ENCODE measurements around the gene PARP12. TPM values are rescaled to one million over a fixed set of nuclear protein-coding genes. Genes with fewer than 3 reads are reported as not detected.

Gene PARP12
- total and polyA plus RNA-seq, 5 donors from 2014 or later = 30.1 to 258 (median 64.1) TPM

DNA sequence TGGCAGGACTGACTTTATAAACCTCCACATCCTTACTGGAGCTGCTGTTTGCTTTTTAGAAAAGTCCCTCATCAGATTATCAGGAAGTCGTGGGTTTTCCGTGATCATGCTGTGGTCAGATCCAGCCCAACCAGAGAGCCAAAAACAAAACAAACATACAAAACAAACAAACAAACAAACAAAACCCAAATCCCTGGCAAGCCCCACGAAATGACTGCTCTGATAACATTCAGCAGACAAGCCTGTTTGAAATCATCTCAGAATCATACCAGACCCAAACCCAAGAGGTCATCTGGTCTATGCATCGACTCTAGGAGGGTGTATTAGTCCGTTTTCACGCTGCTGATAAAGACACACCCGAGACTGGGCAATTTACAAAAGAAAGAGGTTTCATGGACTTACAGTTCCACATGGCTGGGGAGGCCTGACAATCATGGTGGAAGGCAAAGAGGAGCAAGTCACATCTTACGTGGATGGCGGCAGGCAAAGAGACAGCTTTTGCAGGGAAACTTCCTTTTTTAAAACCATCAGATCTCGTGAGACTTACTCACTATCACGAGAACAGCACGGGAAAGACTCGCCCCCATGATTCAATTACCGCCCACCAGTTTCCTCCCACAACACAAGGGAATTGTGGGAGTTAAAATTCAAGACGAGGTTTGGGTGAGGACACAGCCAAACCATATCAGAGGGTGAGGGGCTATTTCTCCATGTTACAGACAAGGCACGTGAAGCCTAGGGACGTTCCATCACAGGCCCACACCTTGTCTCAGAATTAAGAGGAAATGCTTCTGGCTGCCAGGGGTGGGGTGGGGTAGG, 85.7 kb downstream of the PARP12 start:
- H3K36me3 ChIP-seq (ENCODE audit: control insufficient read depth, insufficient read depth, low read length) = no peaks in the 10 kb centered on the region
- H3K27me3 ChIP-seq (ENCODE audit: control insufficient read depth, insufficient read depth, low read length) = peaks cover 3% of the 10 kb centered on the region
- no peaks in the 10 kb centered on the region for H3K9me3 ChIP-seq (ENCODE audit: control insufficient read depth in 2 of 2, low read length in 2 of 2)
- Mint-ChIP-seq H3K36me3 (no peaks in the 10 kb centered on the region), H3K4me3 (no peak overlapping the region), H3K9me3 (peaks cover 0 to 2% (median 0%) of the 10 kb centered on the region in 7 donors), H3K4me1 (peaks cover 0 to 26% (median 19%) of the 10 kb centered on the region in 4 donors), H3K27ac (no peak overlapping the region), H3K27me3 (peaks cover 25% of the 10 kb centered on the region)
- no peak overlapping the region for H3K4me3 ChIP-seq (ENCODE audit: low read depth, low read length)
- H3K27ac ChIP-seq (ENCODE audit: insufficient read depth, low read length, poor library complexity, severe bottlenecking) = no peak overlapping the region
- peaks cover 16% of the 10 kb centered on the region for H3K4me1 ChIP-seq (ENCODE audit: control insufficient read depth, insufficient read depth, low read length, poor library complexity, severe bottlenecking)
- DNase-seq = peak in 1 of 3 donors; percentile 4
- no peak for ATAC-seq (ENCODE audit: low read depth in 2 of 2)

DNA sequence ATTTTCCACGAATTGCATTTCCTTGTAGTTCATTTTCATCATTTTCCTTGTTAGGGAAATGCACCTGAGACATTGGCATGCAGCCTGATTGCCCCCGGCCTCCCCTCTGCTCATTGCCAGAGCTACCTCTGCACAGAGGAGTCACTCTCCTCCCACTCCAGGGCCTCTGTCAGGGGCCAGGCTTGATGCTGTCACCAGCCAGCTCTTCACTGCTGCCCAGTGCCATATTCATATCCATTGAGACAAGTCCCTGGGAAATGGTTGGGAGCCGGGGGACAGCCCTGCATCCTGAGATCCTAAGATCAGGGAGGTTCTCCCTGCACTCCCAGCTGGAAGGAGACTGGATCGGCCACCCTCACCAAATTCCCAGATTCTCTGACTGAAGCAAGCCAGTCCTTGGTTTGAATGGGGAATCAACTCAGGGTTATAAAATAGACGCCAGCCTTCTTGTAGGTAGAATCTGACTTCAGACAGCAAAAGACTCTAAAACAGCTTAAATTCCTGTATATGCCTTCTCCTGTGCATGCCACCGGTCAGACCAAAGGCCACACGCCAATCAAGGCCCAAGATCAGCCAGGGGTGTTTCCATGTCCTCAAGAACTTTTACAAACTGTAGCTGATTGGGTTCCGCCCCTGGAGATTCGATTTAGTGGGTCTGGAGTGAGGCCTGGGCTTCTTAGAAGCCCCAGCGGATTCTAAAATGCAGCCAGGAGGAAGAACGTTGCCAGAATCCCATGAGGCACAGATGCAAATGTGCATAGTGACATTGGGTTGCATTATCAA, 86.5 kb downstream of the PARP12 start:
- Mint-ChIP-seq H3K4me3 (no peak overlapping the region), H3K36me3 (no peaks in the 10 kb centered on the region), H3K4me1 (peaks cover 0 to 22% (median 16%) of the 10 kb centered on the region in 4 donors), H3K27ac (no peak overlapping the region), H3K9me3 (peaks cover 0 to 2% (median 0%) of the 10 kb centered on the region in 7 donors), H3K27me3 (peaks cover 32% of the 10 kb centered on the region)
- Histone ChIP-seq H3K27ac (ENCODE audit: insufficient read depth, low read length, poor library complexity, severe bottlenecking) (no peak overlapping the region), H3K9me3 (ENCODE audit: control insufficient read depth in 2 of 2, low read length in 2 of 2) (no peaks in the 10 kb centered on the region), H3K4me3 (ENCODE audit: low read depth, low read length) (no peak overlapping the region), H3K36me3 (ENCODE audit: control insufficient read depth, insufficient read depth, low read length) (no peaks in the 10 kb centered on the region), H3K27me3 (ENCODE audit: control insufficient read depth, insufficient read depth, low read length) (peaks cover 3% of the 10 kb centered on the region), H3K4me1 (ENCODE audit: control insufficient read depth, insufficient read depth, low read length, poor library complexity, severe bottlenecking) (peaks cover 12% of the 10 kb centered on the region)
- no peak for DNase-seq
- no peak for ATAC-seq (ENCODE audit: low read depth in 2 of 2)

DNA sequence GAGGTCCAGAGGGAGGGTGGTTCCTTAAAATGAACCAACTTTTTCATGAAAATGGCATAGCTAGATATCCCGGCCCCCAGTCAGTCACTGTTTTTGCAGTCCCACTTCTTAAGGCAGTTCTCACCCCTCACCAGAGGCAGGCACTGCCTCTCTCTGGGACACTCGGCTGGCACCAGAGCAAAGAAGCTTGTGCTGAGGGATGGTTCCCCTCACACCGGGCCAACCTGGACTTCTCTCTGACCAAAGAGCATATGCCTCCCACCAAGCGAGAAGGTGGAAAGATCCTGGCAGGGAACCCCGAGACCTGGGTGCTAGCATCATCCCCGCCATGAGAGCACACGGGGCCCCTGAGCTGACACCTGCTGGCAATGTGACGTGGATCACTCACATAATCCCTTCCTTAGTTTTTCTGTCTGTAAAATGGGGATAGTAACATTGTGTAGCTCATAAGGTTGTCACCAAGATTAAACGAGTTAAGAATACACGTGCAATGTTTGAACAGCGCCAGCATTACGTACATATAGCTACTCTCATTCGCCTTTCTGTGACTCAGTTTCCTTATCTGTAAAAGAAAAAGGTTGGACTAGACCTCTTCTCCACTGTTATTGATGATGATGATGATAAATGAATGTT, 88.5 kb downstream of the PARP12 start:
- H3K4me3 ChIP-seq (ENCODE audit: low read depth, low read length) = no peak overlapping the region
- Mint-ChIP-seq H3K36me3 (no peaks in the 10 kb centered on the region), H3K9me3 (peaks cover 0 to 2% (median 0%) of the 10 kb centered on the region in 7 donors), H3K4me3 (no peak overlapping the region), H3K4me1 (peaks cover 0 to 5% (median 3%) of the 10 kb centered on the region in 4 donors), H3K27ac (no peak overlapping the region), H3K27me3 (peaks cover 38% of the 10 kb centered on the region)
- H3K27ac ChIP-seq (ENCODE audit: insufficient read depth, low read length, poor library complexity, severe bottlenecking) = no peak overlapping the region
- H3K4me1 ChIP-seq (ENCODE audit: control insufficient read depth, insufficient read depth, low read length, poor library complexity, severe bottlenecking) = no peaks in the 10 kb centered on the region
- DNase-seq (no peak), ATAC-seq (ENCODE audit: low read depth in 2 of 2) (no peak)
- H3K27me3 ChIP-seq (ENCODE audit: control insufficient read depth, insufficient read depth, low read length) = peaks cover 5% of the 10 kb centered on the region
- H3K9me3 ChIP-seq (ENCODE audit: control insufficient read depth in 2 of 2, low read length in 2 of 2) = no peaks in the 10 kb centered on the region
- no peaks in the 10 kb centered on the region for H3K36me3 ChIP-seq (ENCODE audit: control insufficient read depth, insufficient read depth, low read length)

Other genes starting within 250 kb of the PARP12 start
- gene TBXAS1, start 233.7 kb downstream of the PARP12 start, total RNA-seq = 21.2 TPM
- 10 to 100 TPM in 3 of 4 donors, 1 to 10 TPM in 1; 5.2 to 15.3 (median 10.7) TPM for gene TBXAS1, start 233.7 kb downstream of the PARP12 start, polyA plus RNA-seq
- 52.0 TPM for gene KDM7A, start 114.0 kb upstream of the PARP12 start, total RNA-seq
- gene KDM7A, start 114.0 kb upstream of the PARP12 start, polyA plus RNA-seq = 1 to 10 TPM; 3.2 to 4.9 (median 4.0) TPM

All from CD4-positive, CD25-positive, alpha-beta regulatory T cell (primary cell).